ENCODE results near the gene BID.
"Not testable (repeated sequence)": the region's sequence is repeated elsewhere in the genome, so short reads cannot be mapped to it uniquely, and the experiment has no call there.

DNA sequence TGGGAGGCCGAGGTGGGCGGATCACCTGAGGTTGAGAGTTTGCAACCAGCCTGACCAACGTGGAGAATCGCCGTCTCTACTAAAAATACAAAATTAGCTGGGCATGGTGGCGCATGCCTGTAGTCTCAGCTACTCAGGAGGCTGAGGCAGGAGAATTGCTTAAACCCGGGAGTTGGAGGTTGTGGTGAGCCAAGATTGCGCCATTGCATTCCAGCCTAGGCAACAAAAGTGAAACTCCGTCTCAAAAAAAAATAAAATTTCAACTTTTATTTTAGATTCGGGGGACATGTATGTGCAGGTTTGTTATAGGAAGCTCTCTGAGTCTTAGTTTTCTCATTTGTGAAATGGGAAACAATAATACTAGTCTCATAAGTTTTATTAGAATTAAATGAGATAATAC, 77.1 kb downstream of the BID start:
- TF ChIP-seq, protein P1, sequence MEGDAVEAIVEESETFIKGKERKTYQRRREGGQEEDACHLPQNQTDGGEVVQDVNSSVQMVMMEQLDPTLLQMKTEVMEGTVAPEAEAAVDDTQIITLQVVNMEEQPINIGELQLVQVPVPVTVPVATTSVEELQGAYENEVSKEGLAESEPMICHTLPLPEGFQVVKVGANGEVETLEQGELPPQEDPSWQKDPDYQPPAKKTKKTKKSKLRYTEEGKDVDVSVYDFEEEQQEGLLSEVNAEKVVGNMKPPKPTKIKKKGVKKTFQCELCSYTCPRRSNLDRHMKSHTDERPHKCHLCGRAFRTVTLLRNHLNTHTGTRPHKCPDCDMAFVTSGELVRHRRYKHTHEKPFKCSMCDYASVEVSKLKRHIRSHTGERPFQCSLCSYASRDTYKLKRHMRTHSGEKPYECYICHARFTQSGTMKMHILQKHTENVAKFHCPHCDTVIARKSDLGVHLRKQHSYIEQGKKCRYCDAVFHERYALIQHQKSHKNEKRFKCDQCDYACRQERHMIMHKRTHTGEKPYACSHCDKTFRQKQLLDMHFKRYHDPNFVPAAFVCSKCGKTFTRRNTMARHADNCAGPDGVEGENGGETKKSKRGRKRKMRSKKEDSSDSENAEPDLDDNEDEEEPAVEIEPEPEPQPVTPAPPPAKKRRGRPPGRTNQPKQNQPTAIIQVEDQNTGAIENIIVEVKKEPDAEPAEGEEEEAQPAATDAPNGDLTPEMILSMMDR (IDR thresholded peaks at IDR 0.05), result not testable (repeated sequence)
- not testable (repeated sequence) for TF ChIP-seq POLR2A (IDR thresholded peaks at IDR 0.05)

All from Peyer's patch (tissue), 4 donors.